ENCODE data around the gene SERPINC1.
"Not testable (repeated sequence)": the region's sequence is repeated elsewhere in the genome, so short reads cannot be mapped to it uniquely, and the experiment has no call there.

Gene SERPINC1

DNA sequence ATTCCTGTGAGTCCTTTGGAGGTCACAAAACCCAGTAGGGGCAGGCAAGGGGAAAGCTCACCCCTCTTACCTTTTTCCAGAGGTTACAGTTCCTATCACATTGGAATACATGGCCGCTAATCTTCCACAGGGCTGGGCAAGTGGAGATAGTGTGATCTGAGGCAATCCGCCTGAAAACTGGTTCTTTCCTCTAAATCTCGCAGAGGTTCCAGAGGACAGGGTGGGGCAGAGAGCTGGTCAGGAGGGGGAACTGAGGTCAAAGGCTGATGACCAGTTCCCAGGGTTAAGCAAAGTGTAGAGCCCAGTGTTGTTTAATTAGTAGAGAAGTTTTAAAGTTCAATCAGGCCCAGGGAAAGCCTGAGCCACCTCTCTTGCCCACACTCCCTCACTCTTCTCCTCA is at the start of gene SERPINC1:
TSS of gene SERPINC1 (minus strand) at position 179 of the 400 bp plus-strand sequence. CDS start at position 111, 68 bp downstream.
- DNase-seq, result no peak

DNA sequence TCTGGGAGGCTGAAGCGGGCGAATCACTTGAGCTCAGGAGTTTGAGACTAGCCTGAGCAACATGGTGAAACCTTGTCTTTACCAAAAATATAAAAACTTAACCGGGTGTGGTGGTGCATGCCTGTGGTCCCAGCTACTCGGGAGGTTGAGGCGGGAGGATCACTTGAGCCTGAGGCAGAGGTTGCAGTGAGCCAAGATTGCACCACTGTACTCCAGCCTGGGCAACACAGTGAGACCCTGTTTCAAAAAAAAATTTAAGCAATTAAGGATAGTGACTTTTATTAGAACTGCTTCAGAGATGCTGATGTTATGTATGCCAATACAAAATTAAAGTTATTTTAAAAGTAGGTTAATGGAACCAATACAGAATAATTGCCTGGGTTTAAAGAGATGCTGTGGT is 48.8 kb upstream of the SERPINC1 start:
- DNase-seq, result not testable (repeated sequence)

GRCh38 chr1:173963477-173963876 is 46.4 kb upstream of the SERPINC1 start:
- no peak for DNase-seq

DNA sequence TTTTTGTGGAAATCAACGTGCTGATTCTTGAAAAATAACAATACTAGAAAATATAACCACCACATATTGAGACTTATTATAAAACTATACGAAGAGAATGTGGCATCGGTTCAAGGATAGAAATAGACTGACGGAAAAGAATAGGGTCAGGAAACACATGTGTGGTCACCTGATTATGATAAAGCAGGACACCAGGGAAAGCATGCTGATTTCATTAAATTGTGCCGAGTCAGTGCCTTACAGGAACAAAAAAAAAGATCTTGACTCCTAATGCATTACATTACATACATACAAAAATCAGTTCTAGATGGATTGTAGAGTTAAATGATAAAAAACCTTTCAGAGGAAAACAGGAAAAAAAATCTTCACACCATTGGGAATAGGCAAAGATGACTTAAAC is 43.5 kb upstream of the SERPINC1 start:
- no peak for DNase-seq

DNA sequence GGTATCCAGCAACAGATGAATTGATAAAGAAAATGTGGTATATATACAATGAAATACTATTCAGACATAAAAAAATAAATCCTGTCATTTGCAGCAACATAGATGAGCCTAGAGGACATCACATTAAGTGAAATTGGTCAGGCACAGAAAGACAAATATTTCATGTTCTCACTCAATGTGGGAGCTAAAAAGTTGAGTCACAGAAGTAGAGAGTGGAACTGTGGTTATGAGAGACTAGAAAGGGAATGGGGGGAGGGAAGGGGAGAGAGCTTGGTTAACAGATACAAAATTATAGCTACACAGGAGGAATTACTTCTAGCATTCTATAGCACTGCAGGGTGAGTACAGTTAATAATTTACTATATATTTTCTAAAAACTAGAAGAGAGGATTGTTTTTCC is 37.1 kb upstream of the SERPINC1 start:
- no peak for DNase-seq

GRCh38 chr1:173948594-173948993 is 31.5 kb upstream of the SERPINC1 start:
- DNase-seq, result no peak

DNA sequence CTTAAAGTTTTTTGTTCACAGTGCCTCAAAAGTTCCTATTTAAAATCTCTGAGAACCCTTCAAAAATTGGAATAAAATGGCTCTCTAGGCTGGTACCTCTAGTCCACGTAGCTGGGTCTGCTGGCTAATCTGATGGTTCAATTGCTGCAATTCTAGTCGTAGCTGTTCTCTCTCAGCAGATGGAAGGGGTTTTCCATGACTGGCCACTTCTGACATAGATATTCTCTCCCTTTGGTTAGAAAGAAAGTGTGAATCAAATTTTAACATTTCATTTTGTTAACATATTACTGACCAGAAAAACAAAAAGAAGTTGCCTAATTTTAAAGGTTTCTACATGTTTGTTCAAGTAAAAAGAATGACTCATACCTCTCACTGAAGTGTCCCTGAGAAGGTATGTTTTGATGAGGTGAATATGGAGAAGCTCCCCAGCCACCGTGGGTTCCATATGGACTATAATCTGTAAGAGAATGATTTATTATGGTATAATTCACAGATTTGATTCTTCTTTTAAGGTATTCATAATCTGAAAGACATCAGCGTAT is 29.3 kb upstream of the SERPINC1 start:
- no peak for DNase-seq

- no peak for DNase-seq
Measured at GRCh38 chr1:173937062-173937461, 19.9 kb upstream of the SERPINC1 start.

- DNase-seq, result no peak
Measured at GRCh38 chr1:173934440-173934839, 17.3 kb upstream of the SERPINC1 start.

DNA sequence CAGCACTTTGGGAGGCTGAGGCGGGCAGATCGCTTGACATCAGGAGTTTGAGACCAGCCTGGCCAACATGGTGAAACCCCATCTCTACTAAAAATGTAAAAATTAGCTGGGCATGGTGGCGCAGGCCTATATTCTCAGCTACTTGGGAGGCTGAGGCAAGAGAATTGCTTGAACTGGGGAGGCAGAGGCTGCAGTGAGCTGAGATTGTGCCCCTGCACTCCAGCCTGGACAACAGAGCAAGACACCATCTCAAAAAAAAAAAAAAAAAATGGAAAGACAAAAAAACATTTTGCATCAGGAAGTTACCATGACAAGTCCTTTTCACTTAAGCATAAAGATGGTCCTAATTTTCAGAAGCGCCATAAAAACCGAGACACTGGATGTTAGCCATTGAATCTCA is 13.4 kb upstream of the SERPINC1 start:
- DNase-seq, result not testable (repeated sequence)

GRCh38 chr1:173925306-173926242 is 8.4 kb upstream of the SERPINC1 start:
- DNase-seq, result no peak

DNA sequence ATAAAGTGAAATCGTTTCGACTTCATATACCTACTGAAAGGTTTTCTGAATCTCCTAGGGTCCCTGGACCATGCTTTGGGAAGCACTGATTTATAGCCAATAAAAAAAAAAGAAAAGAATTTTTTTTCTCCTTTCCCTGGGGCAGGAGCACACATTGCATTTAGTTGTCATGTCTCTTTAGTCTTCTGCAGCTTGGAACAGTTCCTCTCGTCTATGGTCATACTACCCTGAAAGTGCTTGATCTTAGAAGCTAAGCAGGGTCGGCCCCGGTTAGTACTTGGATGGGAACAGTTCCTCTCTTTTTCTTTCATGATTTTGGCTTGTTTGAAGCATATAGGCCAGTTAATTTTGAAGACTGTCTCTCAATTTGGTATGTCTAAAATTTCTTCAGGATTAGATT is 3.7 kb upstream of the SERPINC1 start:
- DNase-seq, result no peak

DNA sequence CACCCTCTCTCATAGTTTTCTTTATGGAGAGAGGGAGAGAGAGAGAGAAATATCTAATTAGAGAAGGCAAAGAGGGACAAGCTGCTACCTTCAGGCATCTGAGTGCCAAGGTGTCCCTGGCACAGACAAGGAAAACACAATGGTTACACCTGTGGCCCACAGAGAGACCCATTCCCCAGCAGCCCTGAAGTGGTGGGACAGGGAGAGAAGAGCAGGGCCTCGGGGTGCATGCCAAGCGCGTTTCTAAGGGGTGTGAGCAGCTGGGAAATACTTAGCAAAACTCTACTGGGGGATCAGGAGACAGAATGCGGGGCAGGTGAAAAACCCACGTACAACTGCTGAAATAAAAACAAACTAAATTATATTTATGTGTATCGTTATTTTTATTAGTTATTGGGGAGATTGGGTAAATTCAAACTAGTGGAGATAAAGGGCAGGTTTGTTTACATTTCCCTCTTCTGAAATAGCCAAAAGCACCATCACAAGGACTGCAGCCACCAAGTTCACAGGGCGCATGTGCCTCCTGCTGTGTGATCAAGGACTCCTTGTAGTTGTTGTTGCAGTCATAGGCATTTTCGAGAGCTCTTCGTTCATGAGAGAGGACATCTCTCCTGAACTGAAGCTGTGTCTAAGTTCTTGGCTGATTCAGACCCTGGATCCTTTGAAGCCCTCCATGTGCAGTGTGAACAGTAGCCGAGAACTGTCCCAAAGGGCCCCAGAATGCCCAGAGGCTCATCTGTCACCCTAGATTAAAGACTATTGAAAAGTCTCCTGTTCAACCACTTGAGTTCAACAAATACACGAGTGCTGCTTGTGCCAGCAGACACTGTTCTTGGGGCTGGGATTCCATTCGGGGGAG is 737 bp upstream of the SERPINC1 start:
- DNase-seq, result no peak

GRCh38 chr1:173916667-173917066 is 460 bp downstream of the SERPINC1 start:
- DNase-seq, result no peak

GRCh38 chr1:173915596-173915995 is 1.5 kb downstream of the SERPINC1 start:
- DNase-seq, result no peak

DNA sequence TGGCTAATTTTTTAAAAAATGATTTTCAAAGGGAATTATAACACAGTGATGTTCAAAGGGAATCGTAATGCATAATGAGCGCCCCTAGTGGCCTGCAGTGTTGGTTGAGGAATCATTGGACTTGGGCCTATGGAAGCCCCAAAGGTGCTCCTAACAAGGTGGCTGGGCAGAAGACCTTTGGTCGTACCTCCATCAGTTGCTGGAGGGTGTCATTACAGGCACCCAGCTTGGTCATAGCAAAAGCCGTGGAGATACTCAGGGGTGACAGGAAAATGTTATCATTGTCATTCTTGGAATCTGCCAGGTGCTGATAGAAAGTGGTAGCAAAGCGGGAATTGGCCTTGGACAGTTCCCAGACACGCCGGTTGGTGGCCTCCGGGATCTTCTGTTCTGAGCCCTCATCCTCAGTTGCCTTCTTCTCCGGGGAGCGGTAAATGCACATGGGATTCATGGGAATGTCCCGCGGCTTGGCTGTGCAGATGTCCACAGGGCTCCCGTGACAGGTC is 2.7 kb downstream of the SERPINC1 start:
- peak in 1 of 2 experiments; percentile 7 for DNase-seq

DNA sequence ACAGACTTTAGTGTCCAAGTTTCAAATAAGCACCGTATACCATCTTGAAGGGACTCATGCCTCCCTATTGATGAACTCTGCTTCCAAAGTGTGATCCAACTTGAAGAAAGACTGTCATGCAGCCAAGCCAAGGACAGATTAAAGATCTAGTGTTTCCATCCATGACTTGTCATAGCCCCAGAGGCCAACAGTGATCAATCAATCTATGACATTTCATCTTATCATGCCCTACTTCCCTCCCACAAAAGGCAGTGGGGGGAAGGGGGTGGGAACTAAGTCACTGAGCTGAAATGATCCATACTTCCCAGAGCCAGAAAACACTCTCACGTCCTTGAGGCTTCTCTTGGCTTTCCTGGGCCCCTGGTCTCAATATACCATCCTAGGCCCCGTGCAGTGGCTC is 4.0 kb downstream of the SERPINC1 start:
- no peak for DNase-seq

DNA sequence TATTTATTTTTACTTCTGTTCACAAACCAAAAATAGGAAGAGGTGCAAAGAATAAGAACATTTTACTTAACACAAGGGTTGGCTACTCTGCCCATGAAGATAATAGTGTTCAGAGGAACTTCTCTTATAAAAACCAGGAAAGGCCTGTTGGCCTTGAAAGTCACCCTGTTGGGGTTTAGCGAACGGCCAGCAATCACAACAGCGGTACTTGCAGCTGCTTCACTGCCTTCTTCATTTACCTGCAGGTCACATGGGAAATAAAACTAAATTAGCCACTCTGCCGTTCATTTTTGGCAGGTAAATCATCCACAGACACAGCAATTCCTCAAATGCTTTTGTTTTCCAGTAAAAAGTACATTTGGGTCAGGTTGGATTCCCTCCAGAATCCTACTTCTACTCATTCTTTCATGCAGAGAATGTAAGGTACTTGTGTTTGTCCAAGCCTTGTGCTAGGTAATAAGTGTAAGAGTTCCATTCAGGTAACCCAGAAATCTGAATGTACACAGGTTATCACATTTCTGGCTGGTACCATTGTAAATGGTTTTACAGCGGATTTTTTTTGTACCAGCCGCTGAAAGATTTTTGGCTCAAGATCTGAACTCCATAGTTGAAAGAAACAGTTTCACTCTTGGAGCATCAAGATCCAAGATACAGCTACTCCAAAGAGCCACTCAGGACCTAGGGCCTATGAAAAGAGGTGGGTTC is 13.1 kb downstream of the SERPINC1 start:
- DNase-seq, result no peak

- DNase-seq, result no peak
Measured at GRCh38 chr1:173900992-173901391, 16.1 kb downstream of the SERPINC1 start.

GRCh38 chr1:173900427-173900826 is 16.7 kb downstream of the SERPINC1 start:
- DNase-seq, result no peak

GRCh38 chr1:173894189-173894588 is 22.9 kb downstream of the SERPINC1 start:
- no peak for DNase-seq

- no peak for DNase-seq
Measured at GRCh38 chr1:173893611-173894010, 23.5 kb downstream of the SERPINC1 start.

DNA sequence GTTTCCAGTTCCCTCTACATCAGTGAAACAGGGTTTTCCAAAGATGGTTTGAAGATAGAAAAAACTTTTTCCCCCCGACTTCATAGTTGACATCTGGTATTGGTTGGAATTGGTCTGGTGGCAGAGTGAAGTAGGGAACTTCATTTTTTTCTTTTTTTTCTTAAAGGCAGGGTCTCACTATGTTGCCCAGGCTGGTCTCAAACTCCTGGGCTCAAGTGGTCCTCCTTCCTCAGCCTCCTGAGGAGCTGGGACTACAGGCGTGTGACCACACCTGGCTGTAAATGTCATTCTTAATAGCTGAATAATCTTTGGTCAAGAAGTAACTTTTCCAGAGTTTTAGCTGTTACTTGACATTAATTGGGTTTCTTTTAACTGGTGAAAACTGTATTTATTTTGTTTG is 27.2 kb downstream of the SERPINC1 start:
- DNase-seq, result no peak

All from stimulated activated CD4-positive, alpha-beta T cell treated with anti-CD3 and anti-CD28 coated beads, Interleukin-4, amount 100 ng/mL, for 4 hours (primary cell).